Caco-2 (cell line): ENCODE data around the gene LTBP1. TPM values are rescaled to one million over a fixed set of nuclear protein-coding genes. Genes with fewer than 3 reads are reported as not detected.

Experiments used
- BruUV-seq: library from RNA; stranded (reverse); fragments of 400-500 nt; replicated peaks from 2 replicates; lab custom pipeline; 2021; lab: Mats Ljungman, UMichigan
- CTCF ChIA-PET: fragments of 300-600 bp; sonication (Branson Sonifier 250); formaldehyde crosslinking; loops from one replicate; lab custom pipeline; 2022; ENCODE audit warnings: antibody characterized with exemption; lab: Charles Lee
- POLR2A ChIA-PET: fragments of 300-600 bp; sonication (Branson Sonifier 250); formaldehyde crosslinking; loops from one replicate; lab custom pipeline; 2022; ENCODE audit warnings: antibody characterized with exemption; lab: Charles Lee
- DNase-seq, 2 experiments: peaks; one replicate each; pipeline versions ENCODE4 v3.0.0 to v3.0.0-alpha.2; 2020 to 2022
- H3K27me3 ChIP-seq: replicated peaks from 2 replicates; pipeline ENCODE4 v1.6.0; 2011; ENCODE audit warnings: low read length; ENCODE audit not compliant: control insufficient read depth, insufficient read depth
- H3K36me3 ChIP-seq: 2 replicates; pipeline ENCODE4 v1.5.1; 2011; ENCODE audit warnings: low read length; ENCODE audit not compliant: control insufficient read depth, insufficient read depth
- H3K4me1 ChIP-seq: fragments of 250-450 bp; sonication (Bioruptor Pico); 2 replicates; pipeline ENCODE4 v1.5.1; 2020; ENCODE audit warnings: mild to moderate bottlenecking
- H3K4me3 ChIP-seq: 2 replicates; pipeline ENCODE4 v1.5.1; 2011; ENCODE audit warnings: low read depth, mild to moderate bottlenecking, control low read depth, low read length
- H3K9me3 ChIP-seq: fragments of 250-450 bp; sonication (Bioruptor Pico); 2 replicates; pipeline ENCODE4 v1.5.1; 2020; ENCODE audit warnings: mild to moderate bottlenecking, moderate library complexity
- H3K27ac Mint-ChIP-seq: one replicate; pipeline ENCODE4 v1.8.0; 2022; ENCODE audit warnings: mixed read lengths; ENCODE audit not compliant: unreplicated experiment
- H3K27me3 Mint-ChIP-seq: one replicate; pipeline ENCODE4 v1.8.0; 2022; ENCODE audit warnings: mixed read lengths; ENCODE audit not compliant: insufficient read depth, unreplicated experiment
- H3K36me3 Mint-ChIP-seq: one replicate; pipeline ENCODE4 v1.8.0; 2022; ENCODE audit warnings: mild to moderate bottlenecking, mixed read lengths; ENCODE audit not compliant: insufficient read depth, unreplicated experiment
- H3K4me1 Mint-ChIP-seq: one replicate; pipeline ENCODE4 v1.8.0; 2022; ENCODE audit warnings: low read depth, mixed read lengths; ENCODE audit not compliant: unreplicated experiment
- H3K4me3 Mint-ChIP-seq: one replicate; pipeline ENCODE4 v1.8.0; 2022; ENCODE audit warnings: mild to moderate bottlenecking, moderate library complexity, mixed read lengths; ENCODE audit not compliant: unreplicated experiment
- H3K9me3 Mint-ChIP-seq: one replicate; pipeline ENCODE4 v1.8.0; 2022; ENCODE audit warnings: mixed read lengths; ENCODE audit not compliant: unreplicated experiment
- CTCF ChIP-seq, 2 experiments: fragments of 200-600 bp in 1 of 2; IDR thresholded peaks; 1 replicate in 1 of 2; 2 replicates in 1 of 2; pipeline versions ENCODE4 v1.5.1 to v1.8.0; 2011 to 2022; ENCODE audit warnings: antibody characterized with exemption in 1 of 2, control low read depth in 1 of 2, inconsistent platforms in 1 of 2, low read depth in 1 of 2, low read length in 1 of 2, mild to moderate bottlenecking in 1 of 2, moderate library complexity in 1 of 2; ENCODE audit not compliant: insufficient read depth in 1 of 2, severe bottlenecking in 1 of 2, unreplicated experiment in 1 of 2
- intact Hi-C: fragments of 100-400 bp; cut with micrococcal nuclease; formaldehyde crosslinking; loops from one replicate; pipeline ENCODE4 v1.10.0; 2022; ENCODE audit not compliant: unreplicated experiment
- total RNA-seq: library from RNA; stranded (reverse); gene quantifications from 2 replicates; pipeline ENCODE4 v1.2.3, GENCODE V29; 2022

LTBP1 gene
- total RNA-seq, 1 experiment from 2014 or later, result 64.2 TPM

- Histone ChIP-seq H3K36me3 (no peaks in the 10 kb centered on the region), H3K27me3 (no peaks in the 10 kb centered on the region), H3K4me3 (no peak overlapping the region), H3K4me1 (peaks cover 40% of the 10 kb centered on the region), H3K9me3 (no peaks in the 10 kb centered on the region)
- H3K4me3 Mint-ChIP-seq, result no peak overlapping the region
- H3K4me1 Mint-ChIP-seq, result peaks cover 38% of the 10 kb centered on the region
- no peaks in the 10 kb centered on the region for H3K9me3 Mint-ChIP-seq
- peak; percentile 46 to 50 for DNase-seq
- H3K27me3 Mint-ChIP-seq, result no peaks in the 10 kb centered on the region
- POLR2A ChIA-PET, result no interaction called here
- no peak for TF ChIP-seq CTCF (IDR thresholded peaks at IDR 0.05; ENCODE audit: insufficient read depth in 1 of 2, low read depth in 1 of 2, low read length in 1 of 2, severe bottlenecking in 1 of 2, unreplicated experiment in 1 of 2)
- BruUV-seq, result no TSS peak
- H3K36me3 Mint-ChIP-seq, result peaks cover 4% of the 10 kb centered on the region
- H3K27ac Mint-ChIP-seq, result no peak overlapping the region
- intact Hi-C loops, result no loop called here
- CTCF ChIA-PET, result no interaction called here
Measured at GRCh38 chr2:33212151-33212550, 265.4 kb downstream of the LTBP1 start.

- intact Hi-C loops, result no loop called here
- H3K4me3 Mint-ChIP-seq, result no peak overlapping the region
- no TSS peak for BruUV-seq
- TF ChIP-seq CTCF (IDR thresholded peaks at IDR 0.05; ENCODE audit: insufficient read depth in 1 of 2, low read depth in 1 of 2, low read length in 1 of 2, severe bottlenecking in 1 of 2, unreplicated experiment in 1 of 2), result no peak
- DNase-seq, result no peak
- ChIA-PET POLR2A (no interaction called here), CTCF (no interaction called here)
- peaks cover 4% of the 10 kb centered on the region for H3K36me3 Mint-ChIP-seq
- Histone ChIP-seq H3K9me3 (no peaks in the 10 kb centered on the region), H3K27me3 (no peaks in the 10 kb centered on the region), H3K36me3 (no peaks in the 10 kb centered on the region), H3K4me1 (peaks cover 40% of the 10 kb centered on the region), H3K4me3 (no peak overlapping the region)
- H3K27me3 Mint-ChIP-seq, result no peaks in the 10 kb centered on the region
- H3K9me3 Mint-ChIP-seq, result no peaks in the 10 kb centered on the region
- no peak overlapping the region for H3K27ac Mint-ChIP-seq
- H3K4me1 Mint-ChIP-seq, result peaks cover 38% of the 10 kb centered on the region
Measured at GRCh38 chr2:33213244-33213643, 266.5 kb downstream of the LTBP1 start.

GRCh38 chr2:33213648-33214047, 266.9 kb downstream of the LTBP1 start:
- Histone ChIP-seq H3K4me3 (no peak overlapping the region), H3K27me3 (no peaks in the 10 kb centered on the region), H3K9me3 (no peaks in the 10 kb centered on the region), H3K4me1 (peaks cover 40% of the 10 kb centered on the region), H3K36me3 (no peaks in the 10 kb centered on the region)
- Mint-ChIP-seq H3K36me3 (no peaks in the 10 kb centered on the region), H3K9me3 (no peaks in the 10 kb centered on the region), H3K4me1 (peaks cover 38% of the 10 kb centered on the region), H3K27ac (no peak overlapping the region), H3K27me3 (no peaks in the 10 kb centered on the region), H3K4me3 (no peak overlapping the region)
- DNase-seq, result no peak
- no TSS peak for BruUV-seq
- ChIA-PET CTCF (no interaction called here), POLR2A (no interaction called here)
- no peak for TF ChIP-seq CTCF (IDR thresholded peaks at IDR 0.05; ENCODE audit: insufficient read depth in 1 of 2, low read depth in 1 of 2, low read length in 1 of 2, severe bottlenecking in 1 of 2, unreplicated experiment in 1 of 2)
- intact Hi-C loops, result no loop called here
